PC-3 (cell line): ENCODE measurements around the gene GDF11. TPM values are rescaled to one million over a fixed set of nuclear protein-coding genes. Genes with fewer than 3 reads are reported as not detected.

Experiments
- ATAC-seq: fragments of 200-7000 bp; cut with Tn5 transposase; 2 replicates; pipeline ENCODE4 v1.9.1; 2020; ENCODE audit warnings: mild to moderate bottlenecking, moderate library complexity
- BruUV-seq: library from RNA; stranded (reverse); fragments of 400-500 nt; replicated peaks from 2 replicates; lab custom pipeline; 2021; lab: Mats Ljungman, UMichigan
- CTCF ChIA-PET: fragments of 300-600 bp; sonication (Branson Sonifier 250); formaldehyde crosslinking; loops from one replicate; lab custom pipeline; 2022; ENCODE audit warnings: antibody characterized with exemption; lab: Charles Lee
- POLR2A ChIA-PET: fragments of 300-600 bp; sonication (Branson Sonifier 250); formaldehyde crosslinking; loops from one replicate; lab custom pipeline; 2022; ENCODE audit warnings: antibody characterized with exemption; ENCODE audit not compliant: unreplicated experiment; lab: Charles Lee
- DNase-seq: peaks from one replicate; pipeline ENCODE4 v3.0.0-alpha.2; 2015
- H2AFZ ChIP-seq: fragments of 300-600 bp; sonication (generic); 2 replicates; pipeline ENCODE4 v1.6.0; 2016; ENCODE audit warnings: antibody characterized with exemption, low read length
- H3F3A ChIP-seq: fragments of 300-600 bp; sonication (generic); one replicate; pipeline ENCODE4 v1.6.0; 2017; ENCODE audit warnings: antibody characterized with exemption, low read length, control low read depth, mild to moderate bottlenecking; ENCODE audit not compliant: unreplicated experiment
- H3K27ac ChIP-seq: fragments of 300-600 bp; sonication (generic); 2 replicates; pipeline ENCODE4 v1.5.1; 2016; ENCODE audit warnings: mild to moderate bottlenecking, low read length
- H3K27me3 ChIP-seq: fragments of 300-600 bp; sonication (generic); 2 replicates; pipeline ENCODE4 v1.6.1; 2016; ENCODE audit warnings: low read length, mixed read lengths
- H3K36me3 ChIP-seq: fragments of 300-600 bp; sonication (generic); 2 replicates; pipeline ENCODE4 v1.6.1; 2016; ENCODE audit warnings: low read depth, mixed run types, low read length, mixed read lengths
- H3K4me1 ChIP-seq: fragments of 300-600 bp; sonication (generic); 2 replicates; pipeline ENCODE4 v1.5.1; 2016; ENCODE audit warnings: low read length; ENCODE audit not compliant: insufficient read depth
- H3K4me2 ChIP-seq: fragments of 300-600 bp; sonication (generic); 2 replicates; pipeline ENCODE4 v1.6.0; 2016; ENCODE audit warnings: low read length
- H3K4me3 ChIP-seq: fragments of 300-600 bp; sonication (generic); 2 replicates; pipeline ENCODE4 v1.5.1; 2016; ENCODE audit warnings: mild to moderate bottlenecking, low read length, mixed read lengths
- H3K79me2 ChIP-seq: fragments of 300-600 bp; sonication (generic); 2 replicates; pipeline ENCODE4 v1.6.1; 2017; ENCODE audit warnings: low read length, mixed read lengths
- H3K9ac ChIP-seq: fragments of 300-600 bp; sonication (generic); 2 replicates; pipeline ENCODE4 v1.6.0; 2016; ENCODE audit warnings: mild to moderate bottlenecking, low read length
- H3K9me2 ChIP-seq: fragments of 300-600 bp; sonication (generic); replicated peaks from 2 replicates; pipeline ENCODE4 v1.6.1; 2016; ENCODE audit warnings: mixed run types, low read length, mixed read lengths
- H3K9me3 ChIP-seq: fragments of 300-600 bp; sonication (generic); 2 replicates; pipeline ENCODE4 v1.6.1; 2016; ENCODE audit warnings: low read length, mixed read lengths
- H4K20me1 ChIP-seq: fragments of 300-600 bp; sonication (generic); 2 replicates; pipeline ENCODE4 v1.6.1; 2016; ENCODE audit warnings: low read length, mixed read lengths
- CTCF ChIP-seq: fragments of 300-600 bp; sonication (generic); conservative IDR thresholded peaks from 2 replicates; pipeline ENCODE4 v1.5.1; 2017; ENCODE audit warnings: antibody characterized with exemption, low read depth, mild to moderate bottlenecking, low read length
- EZH2 ChIP-seq: fragments of 300-600 bp; sonication (generic); IDR thresholded peaks from one replicate; pipeline ENCODE4 v1.6.1; 2017; ENCODE audit warnings: antibody characterized with exemption, mild to moderate bottlenecking, low read length; ENCODE audit not compliant: unreplicated experiment
- EZH2phosphoT487 ChIP-seq: fragments of 300-600 bp; sonication (generic); IDR thresholded peaks from 2 replicates; pipeline ENCODE4 v1.6.1; 2018; ENCODE audit warnings: mild to moderate bottlenecking, antibody characterized with exemption, low read length, borderline replicate concordance
- intact Hi-C: fragments of 100-400 bp; cut with micrococcal nuclease; formaldehyde crosslinking; loops from 2 replicates; pipeline ENCODE4 v1.9.0; 2023
- total RNA-seq: library from RNA; depleted of rRNA; stranded (reverse); fragments of >200 nt; gene quantifications from 2 replicates; pipeline ENCODE4 v1.2.3, GENCODE V29; 2014

GDF11 gene
- total RNA-seq, 1 experiment from 2014 or later, result 7.1 TPM

GRCh38 chr12:55706568-55707218 lies 36.2 kb upstream of the GDF11 start:
- ChIA-PET CTCF (interaction anchor here (0.6 to 1.8 kb wide), 2 partner anchors 20 to 25 kb away, joined by 5 to 8 read pairs; a partner anchor contains a TSS), POLR2A (no interaction called here)
- no peak for TF ChIP-seq EZH2
- no peak for TF ChIP-seq CTCF
- TF ChIP-seq EZH2phosphoT487, result no peak
- peak overlapping the region; percentile 91 for H3K4me2 ChIP-seq
- no peak overlapping the region for H3K27ac ChIP-seq
- no peaks in the 10 kb centered on the region for H3F3A ChIP-seq
- H3K4me1 ChIP-seq, result peaks cover 14% of the 10 kb centered on the region
- peak overlapping the region; percentile 64; the same call in 1 of the 2 replicates for H2AFZ ChIP-seq
- ATAC-seq (no peak), DNase-seq (no peak)
- no peaks in the 10 kb centered on the region for H3K9me2 ChIP-seq
- H3K79me2 ChIP-seq, result no peaks in the 10 kb centered on the region
- no TSS peak for BruUV-seq
- no peak overlapping the region for H3K9ac ChIP-seq
- intact Hi-C loops, result no loop called here
- H3K9me3 ChIP-seq, result no peaks in the 10 kb centered on the region
- no peaks in the 10 kb centered on the region for H3K36me3 ChIP-seq
- H4K20me1 ChIP-seq, result no peaks in the 10 kb centered on the region
- H3K4me3 ChIP-seq, result peak overlapping the region; percentile 68; the same call in 1 of the 2 replicates
- H3K27me3 ChIP-seq, result no peaks in the 10 kb centered on the region

DNA sequence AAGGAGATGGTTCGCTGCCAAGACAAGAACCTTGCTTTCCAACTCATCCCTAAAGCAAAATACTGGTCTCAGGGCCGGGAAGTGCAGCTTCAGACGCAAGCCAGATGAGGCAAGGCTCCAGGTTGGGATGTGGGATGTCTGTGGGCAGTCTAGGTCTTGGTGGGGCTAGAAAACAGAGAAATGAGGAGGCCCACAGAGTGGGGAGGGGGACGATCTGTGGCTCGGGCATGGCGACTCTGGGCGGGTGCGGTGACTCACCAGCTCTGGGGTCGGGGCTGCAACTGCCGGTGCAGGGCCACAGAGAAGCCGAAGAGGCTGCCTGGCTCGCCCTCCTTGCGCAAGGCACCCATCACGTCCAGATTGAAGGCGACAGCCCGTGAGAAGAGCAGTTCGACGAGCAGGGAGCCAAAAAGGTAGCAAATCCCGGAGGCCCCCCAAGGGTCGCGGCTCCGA lies 35.7 kb upstream of the GDF11 start:
- intact Hi-C loops, result no loop called here
- H3K9ac ChIP-seq, result no peak overlapping the region
- H3K27me3 ChIP-seq, result no peaks in the 10 kb centered on the region
- BruUV-seq, result no TSS peak
- peak; percentile 17 for ATAC-seq
- H2AFZ ChIP-seq, result peak overlapping the region; percentile 64; the same call in 1 of the 2 replicates
- peaks cover 14% of the 10 kb centered on the region for H3K4me1 ChIP-seq
- no peak for TF ChIP-seq EZH2phosphoT487
- no peak for TF ChIP-seq EZH2
- no peak for TF ChIP-seq CTCF
- H4K20me1 ChIP-seq, result no peaks in the 10 kb centered on the region
- H3K27ac ChIP-seq, result no peak overlapping the region
- H3K36me3 ChIP-seq, result no peaks in the 10 kb centered on the region
- DNase-seq, result no peak
- POLR2A ChIA-PET, result no interaction called here
- CTCF ChIA-PET, result interaction anchor here (0.6 to 1.0 kb wide), 2 partner anchors 20 to 26 kb away, joined by 6 to 8 read pairs; a partner anchor contains a TSS
- no peaks in the 10 kb centered on the region for H3F3A ChIP-seq
- H3K79me2 ChIP-seq, result no peaks in the 10 kb centered on the region
- H3K4me2 ChIP-seq, result peak overlapping the region; percentile 91
- no peaks in the 10 kb centered on the region for H3K9me3 ChIP-seq
- no peaks in the 10 kb centered on the region for H3K9me2 ChIP-seq
- H3K4me3 ChIP-seq, result peak overlapping the region; percentile 68
